Measurements from ENCODE around the gene CDC14B. TPM values are rescaled to one million over a fixed set of nuclear protein-coding genes. Genes with fewer than 3 reads are reported as not detected.

Gene CDC14B
- total and polyA plus RNA-seq, 2 of the 4 experiments (the other 2 are of a cell fraction): 9.7 to 26.3 TPM

Other genes with a start within 250 kb of the CDC14B start
- 9.7 and 11.4 TPM in 2 replicates for gene SLC35D2, start 236.1 kb downstream of the CDC14B start, total RNA-seq (2012; rRNA removed)
- gene SLC35D2, start 236.1 kb downstream of the CDC14B start, polyA plus RNA-seq (2012; rRNA removed): 10.0 and 11.8 TPM in 2 replicates
- gene ZNF367, start 201.5 kb downstream of the CDC14B start, total RNA-seq (2012; rRNA removed): 2.7 and 4.7 TPM in 2 replicates
- 1.0 and 1.1 TPM in 2 replicates for gene ZNF367, start 201.5 kb downstream of the CDC14B start, polyA plus RNA-seq (2012; rRNA removed)
- 5.2 and 10.3 TPM in 2 replicates for gene HABP4, start 169.7 kb downstream of the CDC14B start, total RNA-seq (2012; rRNA removed)
- gene HABP4, start 169.7 kb downstream of the CDC14B start, polyA plus RNA-seq (2012; rRNA removed): 9.4 and 10.6 TPM in 2 replicates
- gene PRXL2C, start 35.5 kb upstream of the CDC14B start, total RNA-seq (2012; rRNA removed): 9.0 and 10.0 TPM in 2 replicates
- 2.7 and 2.9 TPM in 2 replicates for gene PRXL2C, start 35.5 kb upstream of the CDC14B start, polyA plus RNA-seq (2012; rRNA removed)
- 19.2 and 25.5 TPM in 2 replicates for gene ZNF510, start 158.2 kb upstream of the CDC14B start, total RNA-seq (2012; rRNA removed)
- 2.6 and 3.0 TPM in 2 replicates for gene ZNF510, start 158.2 kb upstream of the CDC14B start, polyA plus RNA-seq (2012; rRNA removed)
- gene ZNF782, start 234.7 kb upstream of the CDC14B start, total RNA-seq (2012; rRNA removed): 3.1 and 4.3 TPM in 2 replicates
- gene ZNF782, start 234.7 kb upstream of the CDC14B start, polyA plus RNA-seq (2012; rRNA removed): 0.86 and 0.93 TPM in 2 replicates

All from IMR-90 (cell line).